CD14-positive monocyte (primary cell): ENCODE results near the gene NEGR1. TPM values are rescaled to one million over a fixed set of nuclear protein-coding genes. Genes with fewer than 3 reads are reported as not detected.

Experiments
- DNase-seq, 3 donors: peaks; one replicate each; pipeline ENCODE4 v3.0.0-alpha.2; 2011 to 2022
- H2AFZ ChIP-seq: 2 replicates; pipeline ENCODE4 v1.6.0; 2012; ENCODE audit warnings: mild to moderate bottlenecking, low read depth, low read length, inconsistent platforms; ENCODE audit not compliant: insufficient read depth, poor library complexity, severe bottlenecking
- H3K27ac ChIP-seq, 2 donors: 1 replicate in 1 of 2; 2 replicates in 1 of 2; pipeline ENCODE4 v1.5.1; 2012 to 2013; ENCODE audit warnings: low read length in 2 of 2, control low read depth in 1 of 2, inconsistent platforms in 1 of 2, low read depth in 1 of 2, mild to moderate bottlenecking in 1 of 2
- H3K27me3 ChIP-seq, 2 donors: one replicate each; pipeline versions ENCODE4 v1.6.0 to v1.6.1; 2011 to 2013; ENCODE audit warnings: low read length in 2 of 2; ENCODE audit not compliant: control insufficient read depth in 2 of 2, insufficient read depth in 2 of 2
- H3K36me3 ChIP-seq, 2 donors: replicated peaks in 1 of 2; 1 replicate in 1 of 2; 2 replicates in 1 of 2; pipeline versions ENCODE4 v1.5.1 to v1.6.1; 2012 to 2013; ENCODE audit warnings: low read length in 2 of 2, control low read depth in 1 of 2, inconsistent platforms in 1 of 2, mild to moderate bottlenecking in 1 of 2; ENCODE audit not compliant: insufficient read depth in 2 of 2, control insufficient read depth in 1 of 2
- H3K4me1 ChIP-seq, 2 donors: 1 replicate in 1 of 2; 2 replicates in 1 of 2; pipeline versions ENCODE4 v1.5.1 to v1.6.1; 2012 to 2013; ENCODE audit warnings: low read length in 2 of 2, control low read depth in 1 of 2, inconsistent platforms in 1 of 2, mild to moderate bottlenecking in 1 of 2, moderate library complexity in 1 of 2; ENCODE audit not compliant: insufficient read depth in 2 of 2, control insufficient read depth in 1 of 2
- H3K4me2 ChIP-seq: replicated peaks from 2 replicates; pipeline ENCODE3; 2012; ENCODE audit warnings: low read length, moderate library complexity, mild to moderate bottlenecking; ENCODE audit not compliant: poor library complexity, severe bottlenecking; ENCODE audit errors: extremely low read depth
- H3K4me3 ChIP-seq, 3 experiments: fragments of 200-600 bp in 1 of 3; sonication (generic) in 1 of 3; replicated peaks in 1 of 3; 1 replicate in 2 of 3; 2 replicates in 1 of 3; pipeline ENCODE4 v1.5.1; 2011 to 2013; ENCODE audit warnings: low read length in 3 of 3, mild to moderate bottlenecking in 3 of 3, control low read depth in 2 of 3, low read depth in 2 of 3, inconsistent platforms in 1 of 3, moderate library complexity in 1 of 3
- H3K79me2 ChIP-seq: 2 replicates; pipeline ENCODE4 v1.6.0; 2012; ENCODE audit warnings: mild to moderate bottlenecking, control low read depth, inconsistent platforms, low read length, moderate library complexity; ENCODE audit not compliant: insufficient read depth
- H3K9ac ChIP-seq: 2 replicates; pipeline ENCODE4 v1.6.0; 2017; ENCODE audit warnings: low read length, mild to moderate bottlenecking; ENCODE audit not compliant: insufficient read depth, poor library complexity, severe bottlenecking
- H3K9me3 ChIP-seq, 2 donors: replicated peaks in 1 of 2; 1 replicate in 1 of 2; 2 replicates in 1 of 2; pipeline versions ENCODE4 v1.5.1 to v1.6.1; 2012 to 2013; ENCODE audit warnings: low read length in 2 of 2, control low read depth in 1 of 2; ENCODE audit not compliant: control insufficient read depth in 1 of 2, insufficient read depth in 1 of 2
- H4K20me1 ChIP-seq: 2 replicates; pipeline ENCODE4 v1.6.0; 2012; ENCODE audit warnings: mild to moderate bottlenecking, low read length, control low read depth, moderate library complexity; ENCODE audit not compliant: insufficient read depth
- H3K27ac Mint-ChIP-seq, 7 donors: one replicate each; pipeline ENCODE4 v1.8.0; 2020; ENCODE audit warnings: mild to moderate bottlenecking in 7 of 7, mixed read lengths in 7 of 7, moderate library complexity in 6 of 7, inconsistent platforms in 2 of 7
- H3K27me3 Mint-ChIP-seq, 3 donors: one replicate each; pipeline ENCODE4 v1.8.0; 2021 to 2022; ENCODE audit warnings: low read depth in 3 of 3, mild to moderate bottlenecking in 3 of 3, mixed read lengths in 3 of 3, moderate library complexity in 3 of 3, inconsistent platforms in 1 of 3
- H3K36me3 Mint-ChIP-seq, 2 donors: one replicate each; pipeline ENCODE4 v1.8.0; 2020; ENCODE audit warnings: mixed read lengths in 2 of 2, inconsistent platforms in 1 of 2, mild to moderate bottlenecking in 1 of 2
- H3K4me1 Mint-ChIP-seq: one replicate; pipeline ENCODE4 v1.8.0; 2020; ENCODE audit warnings: mild to moderate bottlenecking, mixed read lengths
- H3K4me3 Mint-ChIP-seq, 2 donors: one replicate each; pipeline ENCODE4 v1.8.0; 2020; ENCODE audit warnings: mild to moderate bottlenecking in 2 of 2, mixed read lengths in 2 of 2, moderate library complexity in 1 of 2
- H3K9me3 Mint-ChIP-seq, 7 donors: one replicate each; pipeline ENCODE4 v1.8.0; 2020 to 2022; ENCODE audit warnings: mixed read lengths in 7 of 7, mild to moderate bottlenecking in 6 of 7, moderate library complexity in 6 of 7, inconsistent platforms in 2 of 7
- CTCF ChIP-seq: fragments of 200-600 bp; IDR thresholded peaks from one replicate; pipeline ENCODE4 v1.8.0; 2022; ENCODE audit warnings: antibody characterized with exemption, mild to moderate bottlenecking
- WGBS: methylation state at CpG from one replicate; pipeline ENCODE4 v1.1.5; 2013; ENCODE audit warnings: missing lambda C conversion rate; ENCODE audit not compliant: insufficient coverage; 5-methylcytosine and 5-hydroxymethylcytosine counted together
- intact Hi-C, 2 donors: fragments of 100-400 bp; cut with micrococcal nuclease; formaldehyde crosslinking; loops; one replicate each; pipeline versions ENCODE4 v1.15.0 to v1.15.1; 2023
- polyA plus RNA-seq, 3 donors: library from polyadenylated mRNA; depleted of rRNA in 1 of 3; unstranded in 2 of 3; stranded (reverse) in 1 of 3; fragments of 300-500 nt in 2 of 3; fragments of >200 nt in 1 of 3; fragmentation: Illumina TruSeq in 2 of 3; gene quantifications; 1 replicate in 2 of 3; 2 replicates in 1 of 3; pipeline ENCODE4 v1.2.3, GENCODE V29; 2012 to 2021

Gene NEGR1
- polyA plus RNA-seq, 3 donors = 0.03 to 0.15 (median 0.13) TPM

- no peaks in the 10 kb centered on the region for H3K36me3 ChIP-seq
- H2AFZ ChIP-seq = peak overlapping the region; percentile 87
- Mint-ChIP-seq H3K9me3 (peaks cover 0 to 2% (median 0%) of the 10 kb centered on the region in 7 donors), H3K36me3 (no peaks in the 10 kb centered on the region), H3K4me3 (no peak overlapping the region), H3K4me1 (peaks cover 20% of the 10 kb centered on the region), H3K27me3 (no peaks in the 10 kb centered on the region), H3K27ac (peak overlapping the region in 6 of 7 donors; percentile 33 to 93 (median 78))
- H3K27me3 ChIP-seq = no peaks in the 10 kb centered on the region
- no peaks in the 10 kb centered on the region for H4K20me1 ChIP-seq
- peak overlapping the region; percentile 86 for H3K9ac ChIP-seq
- peak overlapping the region; percentile 98 for H3K4me2 ChIP-seq
- H3K9me3 ChIP-seq = no peaks in the 10 kb centered on the region
- peaks cover 24 to 35% of the 10 kb centered on the region in 2 donors for H3K4me1 ChIP-seq
- peak in 1 of 3 donors; percentile 4 for DNase-seq
- 3% methylated on average over 4 of the region's 10 CpGs for WGBS
- peak overlapping the region; percentile 37 to 48 for H3K27ac ChIP-seq
- H3K79me2 ChIP-seq = peaks cover 2% of the 10 kb centered on the region
- TF ChIP-seq CTCF = no peak
- intact Hi-C loops = no loop called here
- peak overlapping the region; percentile 51 to 95 (median 90) for H3K4me3 ChIP-seq
Observed at GRCh38 chr1:72281637-72282270, 585 bp downstream of the NEGR1 start.

- intact Hi-C loops = no loop called here
- no peaks in the 10 kb centered on the region for H3K27me3 Mint-ChIP-seq
- 4% methylated on average over 2 of the region's 2 CpGs for WGBS
Observed at GRCh38 chr1:72281144-72281543, 1.2 kb downstream of the NEGR1 start.

More at GRCh38 chr1:72281144-72281543, 1.2 kb downstream of the NEGR1 start:
- no peak overlapping the region for H3K27ac ChIP-seq
- H3K9ac ChIP-seq = no peak overlapping the region
- no peaks in the 10 kb centered on the region for H3K36me3 ChIP-seq
- peak overlapping the region in 5 of 7 donors; percentile 39 to 93 (median 56) for H3K27ac Mint-ChIP-seq
- no peaks in the 10 kb centered on the region for H3K27me3 ChIP-seq
- H3K79me2 ChIP-seq = no peaks in the 10 kb centered on the region
- peaks cover 24 to 35% of the 10 kb centered on the region in 2 donors for H3K4me1 ChIP-seq
- TF ChIP-seq CTCF = no peak
- no peaks in the 10 kb centered on the region for H3K9me3 ChIP-seq
- peak overlapping the region; percentile 98 for H3K4me2 ChIP-seq
- H3K9me3 Mint-ChIP-seq = peaks cover 0 to 2% (median 0%) of the 10 kb centered on the region in 7 donors
- H3K4me3 ChIP-seq = peak overlapping the region in 1 of 3 experiments; percentile 95
- H4K20me1 ChIP-seq = no peaks in the 10 kb centered on the region
- peak; percentile 27 to 56 (median 52) for DNase-seq
- no peak overlapping the region for H2AFZ ChIP-seq
- peaks cover 18% of the 10 kb centered on the region for H3K4me1 Mint-ChIP-seq
- H3K36me3 Mint-ChIP-seq = no peaks in the 10 kb centered on the region
- no peak overlapping the region for H3K4me3 Mint-ChIP-seq
